ENCODE results near the gene RPL36. TPM values are rescaled to one million over a fixed set of nuclear protein-coding genes. Genes with fewer than 3 reads are reported as not detected.

The RPL36 gene
- total and polyA plus RNA-seq, 9 of the 15 experiments (the other 6 are each of a cell fraction or from before 2014, with no cell fraction given) = 350 to 3,412 (median 1,507) TPM

- TF ChIP-seq GMEB1 (CRISPR knock-in tag; IDR thresholded peaks at IDR 0.05) (no peak), JUN (IDR thresholded peaks at IDR 0.05; ENCODE audit: borderline replicate concordance, low read depth, low read length) (no peak), JUN (CRISPR knock-in tag; IDR thresholded peaks at IDR 0.05; ENCODE audit: borderline replicate concordance) (no peak), RBM22 (IDR thresholded peaks at IDR 0.05; ENCODE audit: low read depth, low read length, poor library complexity, severe bottlenecking) (peak; percentile 86), NR2C1 (IDR thresholded peaks at IDR 0.05) (no peak), NR2C1 (tag; IDR thresholded peaks at IDR 0.05) (no peak), ZNF124 (CRISPR knock-in tag; IDR thresholded peaks at IDR 0.05) (no peak), SAFB2 (IDR thresholded peaks at IDR 0.05; ENCODE audit: borderline replicate concordance, low read depth, low read length, severe bottlenecking) (no peak), ZNF140 (CRISPR knock-in tag; IDR thresholded peaks at IDR 0.05) (no peak)
Observed at GRCh38 chr19:5695649-5696195, 5.6 kb downstream of the RPL36 start (continued).

Data from K562 (cell line).